Measurements from ENCODE around the gene GRIA3. TPM values are rescaled to one million over a fixed set of nuclear protein-coding genes. Genes with fewer than 3 reads are reported as not detected.

Gene GRIA3
- total RNA-seq, 1 experiment from 2014 or later: 1.4 TPM

- H3K27ac ChIP-seq (ENCODE audit: insufficient read length, low read depth, low read length): no peak overlapping the region
- no peak overlapping the region for H3K4me2 ChIP-seq (ENCODE audit: insufficient read depth, insufficient read length, low read length)
- H3K18ac ChIP-seq (ENCODE audit: insufficient read length, low read depth, low read length): no peak overlapping the region
- H4K20me1 ChIP-seq (ENCODE audit: control insufficient read depth, insufficient read depth, insufficient read length): no peaks in the 10 kb centered on the region
- no peaks in the 10 kb centered on the region for H3K4me1 ChIP-seq (ENCODE audit: insufficient read depth, low read length)
- no peak overlapping the region for H2BK15ac ChIP-seq (ENCODE audit: low read depth, low read length)
- no peak overlapping the region for H2AFZ ChIP-seq (ENCODE audit: low read length)
- no peak overlapping the region for H4K91ac ChIP-seq (ENCODE audit: insufficient read length, low read depth, low read length)
- no peak overlapping the region for H2BK20ac ChIP-seq (ENCODE audit: low read depth, low read length, poor library complexity, severe bottlenecking)
- no peaks in the 10 kb centered on the region for H3K79me1 ChIP-seq (ENCODE audit: insufficient read depth, low read depth, low read length, poor library complexity, severe bottlenecking)
- WGBS (ENCODE audit: extremely low coverage, insufficient read length, low lambda C conversion rate): no CpG with 5 or more reads among the region's 3 CpGs
- Mint-ChIP-seq H3K27ac (no peak overlapping the region; a peak in 1 of 7 replicates), H3K4me3 (no peak overlapping the region), H3K36me3 (ENCODE audit: insufficient read depth in 1 of 3, low read depth in 3 of 3) (peaks cover 0 to 14% (median 3%) of the 10 kb centered on the region in 3 experiments; a peak in 4 of 7 replicates), H3K9me3 (peaks cover 2 to 57% of the 10 kb centered on the region in 2 experiments; a peak in 3 of 5 replicates), H3K27me3 (ENCODE audit: low read depth) (no peaks in the 10 kb centered on the region), H3K4me1 (peaks cover 13 to 21% of the 10 kb centered on the region in 2 experiments)
- no peak overlapping the region for H3K4ac ChIP-seq (ENCODE audit: low read depth, low read length)
- no peak overlapping the region for H2BK5ac ChIP-seq (ENCODE audit: insufficient read length, low read length)
- H4K5ac ChIP-seq (ENCODE audit: insufficient read length, low read depth, low read length): no peak overlapping the region
- peaks cover 33% of the 10 kb centered on the region for H3K9me3 ChIP-seq (ENCODE audit: control insufficient read depth, low read depth, low read length)
- no peaks in the 10 kb centered on the region for H3K23me2 ChIP-seq (ENCODE audit: insufficient read length, low read depth, low read length, poor library complexity, severe bottlenecking)
- H3K27me3 ChIP-seq (ENCODE audit: insufficient read depth, low read length): no peaks in the 10 kb centered on the region
- no peaks in the 10 kb centered on the region for H3K79me2 ChIP-seq (ENCODE audit: insufficient read depth, low read length)
- TF ChIP-seq CTCF (conservative IDR thresholded peaks at IDR 0.05): no peak
- DNase-seq: no peak
- H3K23ac ChIP-seq (ENCODE audit: insufficient read length, low read depth, low read length): no peak overlapping the region
- H3K56ac ChIP-seq (ENCODE audit: insufficient read length, low read depth, low read length): no peak overlapping the region
- H2AK5ac ChIP-seq (ENCODE audit: insufficient read length, low read length): no peak overlapping the region
- H2BK12ac ChIP-seq (ENCODE audit: insufficient read length, low read depth, low read length): no peak overlapping the region
- H4K8ac ChIP-seq (replicated peaks; ENCODE audit: insufficient read length, low read depth, low read length): no peak overlapping the region
- H2BK120ac ChIP-seq (ENCODE audit: low read depth, low read length, poor library complexity, severe bottlenecking): no peak overlapping the region
- H3K14ac ChIP-seq (ENCODE audit: insufficient read depth, low read length): no peak overlapping the region
- H3K9ac ChIP-seq (ENCODE audit: extremely low read depth, insufficient read length, low read length): no peak overlapping the region
- no peak overlapping the region for H3T11ph ChIP-seq (ENCODE audit: low read length)
Measured at GRCh38 chrX:123405231-123405630, 221.2 kb downstream of the GRIA3 start.

Measured in H9 (cell line).